ENCODE results near the gene WWOX.

- TF ChIP-seq CTCF (conservative IDR thresholded peaks at IDR 0.05; ENCODE audit: low read depth, low read length) (no peak), EZH2 (IDR thresholded peaks at IDR 0.05; ENCODE audit: borderline replicate concordance, low read depth, low read length, poor library complexity, severe bottlenecking) (no peak)
Observed at GRCh38 chr16:78209951-78210661, 110.7 kb downstream of the WWOX start.

All from A673 (cell line).